Activated naive CD4-positive, alpha-beta T cell treated with anti-CD3 and anti-CD28 coated beads, Interleukin-2, amount 50 U/mL, for 24 hours (primary cell): Measurements from ENCODE around the gene NEURL1.
A peak's percentile ranks its signal among the peaks of the same experiment; 100 is the strongest.

ENCODE experiments used
- H3K27ac Mint-ChIP-seq: one replicate; pipeline ENCODE4 v1.8.0; 2021; ENCODE audit warnings: mild to moderate bottlenecking, mixed read lengths
- H3K27me3 Mint-ChIP-seq: one replicate; pipeline ENCODE4 v1.8.0; 2021; ENCODE audit warnings: mixed read lengths
- H3K36me3 Mint-ChIP-seq: one replicate; pipeline ENCODE4 v1.8.0; 2021; ENCODE audit warnings: mixed read lengths
- H3K4me1 Mint-ChIP-seq: one replicate; pipeline ENCODE4 v1.8.0; 2021; ENCODE audit warnings: mixed read lengths
- H3K4me3 Mint-ChIP-seq: one replicate; pipeline ENCODE4 v1.8.0; 2021; ENCODE audit warnings: mild to moderate bottlenecking, mixed read lengths
- H3K9me3 Mint-ChIP-seq: one replicate; pipeline ENCODE4 v1.8.0; 2021; ENCODE audit warnings: mixed read lengths

The NEURL1 gene

GRCh38 chr10:103553743-103554487, 60.4 kb downstream of the NEURL1 start:
- no peaks in the 10 kb centered on the region for H3K9me3 Mint-ChIP-seq
- H3K4me3 Mint-ChIP-seq: peak overlapping the region; percentile 42
- peaks cover 9% of the 10 kb centered on the region for H3K27me3 Mint-ChIP-seq
- H3K27ac Mint-ChIP-seq: no peak overlapping the region
- peaks cover 14% of the 10 kb centered on the region for H3K4me1 Mint-ChIP-seq
- no peaks in the 10 kb centered on the region for H3K36me3 Mint-ChIP-seq

DNA sequence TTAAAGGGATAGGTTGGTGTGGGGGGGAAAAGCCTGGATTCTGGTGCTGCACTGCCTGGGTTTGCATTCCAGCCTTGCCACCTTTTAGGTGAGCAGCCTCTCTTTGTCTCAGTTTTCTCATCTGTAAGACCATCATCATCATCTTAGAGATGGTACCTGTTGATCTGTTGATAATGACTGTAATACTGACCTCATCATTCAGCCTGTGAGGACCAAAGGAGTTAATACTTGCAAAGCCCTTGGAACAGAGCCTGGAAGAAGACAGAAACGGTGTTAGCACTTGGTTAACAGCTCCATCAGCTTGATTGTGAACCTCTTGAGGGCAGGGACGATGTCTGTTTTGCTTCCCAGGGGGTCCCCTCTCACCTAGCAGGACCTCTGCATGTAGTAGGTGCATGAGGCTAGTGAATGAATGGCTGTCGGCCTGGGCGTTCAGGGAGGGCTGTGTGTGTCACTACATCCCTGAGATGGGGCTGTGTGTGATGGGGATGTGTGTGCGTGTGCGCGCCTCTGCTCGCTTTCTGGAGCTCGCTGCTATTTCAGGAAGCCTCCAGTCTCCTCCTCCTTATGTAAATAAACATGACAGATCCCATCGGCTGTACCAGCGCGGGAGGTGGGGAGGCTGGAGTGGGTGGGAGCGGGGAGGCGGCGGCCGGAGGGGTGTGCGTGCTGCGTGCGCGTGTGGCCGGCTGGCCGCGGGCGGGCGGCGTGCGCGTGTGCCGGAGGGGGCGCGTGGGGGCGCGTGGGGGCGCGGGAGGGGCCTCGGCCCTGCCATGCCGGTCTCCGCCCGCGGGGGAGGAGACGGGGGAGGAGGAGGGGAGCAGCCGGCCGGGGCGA, 61.2 kb downstream of the NEURL1 start:
- Mint-ChIP-seq H3K36me3 (no peaks in the 10 kb centered on the region), H3K27me3 (peaks cover 9% of the 10 kb centered on the region)

GRCh38 chr10:103555325-103555649, 61.8 kb downstream of the NEURL1 start:
- H3K4me3 Mint-ChIP-seq: peak overlapping the region; percentile 59
- peaks cover 14% of the 10 kb centered on the region for H3K4me1 Mint-ChIP-seq
- H3K27ac Mint-ChIP-seq: no peak overlapping the region
- H3K27me3 Mint-ChIP-seq: peaks cover 9% of the 10 kb centered on the region
- no peaks in the 10 kb centered on the region for H3K36me3 Mint-ChIP-seq
- no peaks in the 10 kb centered on the region for H3K9me3 Mint-ChIP-seq

More for the DNA sequence above, 61.2 kb downstream of the NEURL1 start:
- H3K4me1 Mint-ChIP-seq: peaks cover 14% of the 10 kb centered on the region
- peak overlapping the region; percentile 57 for H3K27ac Mint-ChIP-seq
- H3K9me3 Mint-ChIP-seq: no peaks in the 10 kb centered on the region
- peak overlapping the region; percentile 80 for H3K4me3 Mint-ChIP-seq

- no peaks in the 10 kb centered on the region for H3K36me3 Mint-ChIP-seq
- peaks cover 14% of the 10 kb centered on the region for H3K4me1 Mint-ChIP-seq
- peaks cover 9% of the 10 kb centered on the region for H3K27me3 Mint-ChIP-seq
- peak overlapping the region; percentile 59 for H3K4me3 Mint-ChIP-seq
- no peak overlapping the region for H3K27ac Mint-ChIP-seq
- H3K9me3 Mint-ChIP-seq: no peaks in the 10 kb centered on the region
Measured at GRCh38 chr10:103555712-103556111, 62.2 kb downstream of the NEURL1 start.

DNA sequence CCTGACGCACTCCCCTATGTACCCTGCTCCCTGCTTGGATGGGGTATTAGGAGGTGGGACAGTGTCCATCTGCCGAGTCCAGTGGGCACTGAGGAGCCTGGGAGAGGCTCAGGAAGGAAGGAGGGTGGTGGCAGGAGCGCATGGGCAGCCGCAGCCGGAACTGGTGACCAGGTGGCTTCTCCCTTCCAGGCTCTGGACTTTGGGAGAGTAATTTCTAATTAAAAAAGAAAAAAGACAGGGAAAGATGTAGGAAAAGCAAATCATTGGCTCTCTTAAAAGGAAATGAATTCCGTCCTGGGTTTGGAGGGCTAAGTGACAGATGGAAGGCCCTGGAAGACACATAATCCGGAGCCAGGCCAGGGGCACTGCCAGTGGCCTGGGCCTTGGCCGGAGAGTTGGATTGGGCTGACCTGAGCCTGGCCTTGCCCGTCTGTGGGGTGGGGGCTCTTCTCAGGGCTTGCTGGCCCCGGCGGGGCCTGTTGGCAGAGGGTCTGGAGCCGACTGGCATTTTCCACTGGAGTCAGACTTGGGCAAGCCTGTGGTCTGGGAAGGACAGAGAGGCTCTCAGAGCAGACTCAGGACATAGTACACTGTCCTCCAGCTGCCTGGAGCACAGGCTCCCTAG, 63.0 kb downstream of the NEURL1 start:
- Mint-ChIP-seq H3K36me3 (no peaks in the 10 kb centered on the region), H3K4me3 (peak overlapping the region; percentile 30), H3K4me1 (peaks cover 14% of the 10 kb centered on the region), H3K27me3 (peaks cover 9% of the 10 kb centered on the region), H3K27ac (no peak overlapping the region), H3K9me3 (no peaks in the 10 kb centered on the region)

DNA sequence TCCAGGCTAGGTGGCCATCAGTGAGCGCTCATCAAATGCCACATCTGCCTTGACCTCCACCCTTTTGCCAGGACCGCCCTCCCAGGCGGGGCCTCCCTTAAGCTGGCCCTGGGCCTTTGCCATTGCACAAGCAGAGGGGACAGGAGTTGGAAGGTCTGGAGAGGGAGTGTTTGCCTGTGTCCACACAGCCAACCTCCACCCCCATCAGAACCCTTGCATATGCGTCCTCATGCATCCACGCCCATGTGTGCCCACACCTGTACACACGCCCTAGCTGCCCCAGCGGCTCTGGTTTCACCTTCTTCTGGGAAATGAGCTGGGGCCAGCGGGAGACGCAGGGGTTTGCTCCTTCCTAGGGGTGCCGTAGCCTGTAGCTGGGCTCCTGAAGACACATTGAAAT, 64.0 kb downstream of the NEURL1 start:
- H3K4me3 Mint-ChIP-seq: no peak overlapping the region
- peaks cover 14% of the 10 kb centered on the region for H3K4me1 Mint-ChIP-seq
- H3K36me3 Mint-ChIP-seq: no peaks in the 10 kb centered on the region
- H3K27me3 Mint-ChIP-seq: peaks cover 9% of the 10 kb centered on the region
- no peaks in the 10 kb centered on the region for H3K9me3 Mint-ChIP-seq
- H3K27ac Mint-ChIP-seq: no peak overlapping the region

- Mint-ChIP-seq H3K27ac (no peak overlapping the region), H3K27me3 (peaks cover 9% of the 10 kb centered on the region), H3K36me3 (no peaks in the 10 kb centered on the region), H3K9me3 (no peaks in the 10 kb centered on the region), H3K4me1 (peaks cover 10% of the 10 kb centered on the region), H3K4me3 (no peak overlapping the region)
Measured at GRCh38 chr10:103558911-103559310, 65.4 kb downstream of the NEURL1 start.

DNA sequence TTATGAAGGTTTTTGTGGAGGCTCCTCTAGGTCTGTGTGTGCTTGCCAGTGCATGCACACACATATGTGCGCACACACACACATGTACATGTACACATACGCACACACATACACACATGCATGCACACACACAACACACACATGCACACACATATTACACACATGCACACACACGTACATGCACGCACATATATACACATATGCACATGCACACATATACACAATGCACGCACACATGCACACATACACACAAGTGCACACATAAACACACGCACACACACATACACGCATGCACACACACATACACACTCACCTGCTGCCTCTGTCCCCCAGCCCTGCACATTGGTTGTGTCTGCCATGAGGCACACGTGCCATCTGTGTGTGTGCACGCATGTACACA, 66.3 kb downstream of the NEURL1 start:
- H3K4me3 Mint-ChIP-seq: no peak overlapping the region
- H3K36me3 Mint-ChIP-seq: no peaks in the 10 kb centered on the region
- H3K9me3 Mint-ChIP-seq: no peaks in the 10 kb centered on the region
- peaks cover 2% of the 10 kb centered on the region for H3K4me1 Mint-ChIP-seq
- H3K27ac Mint-ChIP-seq: no peak overlapping the region
- H3K27me3 Mint-ChIP-seq: peaks cover 5% of the 10 kb centered on the region

- Mint-ChIP-seq H3K4me1 (no peaks in the 10 kb centered on the region), H3K27ac (no peak overlapping the region), H3K36me3 (no peaks in the 10 kb centered on the region), H3K4me3 (no peak overlapping the region), H3K27me3 (peaks cover 4% of the 10 kb centered on the region), H3K9me3 (no peaks in the 10 kb centered on the region)
Measured at GRCh38 chr10:103560886-103561285, 67.4 kb downstream of the NEURL1 start.

DNA sequence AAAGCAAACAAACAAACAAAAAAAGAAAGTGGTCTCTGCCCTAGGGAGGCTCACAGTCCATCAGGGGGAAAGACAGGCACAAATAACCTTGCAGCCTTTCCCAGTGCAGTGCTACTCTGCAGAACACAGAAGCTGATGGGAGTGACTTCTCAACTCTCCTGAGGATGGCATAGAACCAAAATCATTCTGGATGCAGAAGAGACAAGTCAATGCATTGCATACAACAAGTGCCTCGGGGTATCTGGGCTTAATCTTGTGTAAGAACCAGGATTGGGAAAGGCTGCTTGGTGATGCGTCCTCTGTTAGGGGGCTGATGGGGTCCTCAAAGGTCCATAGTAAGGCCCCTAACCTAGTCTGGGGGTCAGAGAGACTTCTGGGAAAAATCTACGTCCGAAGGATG, 68.9 kb downstream of the NEURL1 start:
- H3K4me3 Mint-ChIP-seq: no peak overlapping the region
- H3K36me3 Mint-ChIP-seq: no peaks in the 10 kb centered on the region
- no peaks in the 10 kb centered on the region for H3K4me1 Mint-ChIP-seq
- no peaks in the 10 kb centered on the region for H3K9me3 Mint-ChIP-seq
- H3K27me3 Mint-ChIP-seq: peaks cover 4% of the 10 kb centered on the region
- no peak overlapping the region for H3K27ac Mint-ChIP-seq

GRCh38 chr10:103563231-103564115, 70.0 kb downstream of the NEURL1 start:
- H3K27me3 Mint-ChIP-seq: no peaks in the 10 kb centered on the region
- no peak overlapping the region for H3K27ac Mint-ChIP-seq
- no peak overlapping the region for H3K4me3 Mint-ChIP-seq
- no peaks in the 10 kb centered on the region for H3K9me3 Mint-ChIP-seq
- no peaks in the 10 kb centered on the region for H3K4me1 Mint-ChIP-seq
- no peaks in the 10 kb centered on the region for H3K36me3 Mint-ChIP-seq

GRCh38 chr10:103564116-103564501, 70.6 kb downstream of the NEURL1 start:
- no peaks in the 10 kb centered on the region for H3K36me3 Mint-ChIP-seq
- no peak overlapping the region for H3K4me3 Mint-ChIP-seq
- no peaks in the 10 kb centered on the region for H3K4me1 Mint-ChIP-seq
- H3K27ac Mint-ChIP-seq: no peak overlapping the region
- H3K27me3 Mint-ChIP-seq: no peaks in the 10 kb centered on the region
- H3K9me3 Mint-ChIP-seq: no peaks in the 10 kb centered on the region

GRCh38 chr10:103564776-103565520, 71.4 kb downstream of the NEURL1 start:
- Mint-ChIP-seq H3K4me1 (no peaks in the 10 kb centered on the region), H3K36me3 (no peaks in the 10 kb centered on the region), H3K4me3 (no peak overlapping the region), H3K9me3 (no peaks in the 10 kb centered on the region), H3K27me3 (no peaks in the 10 kb centered on the region), H3K27ac (no peak overlapping the region)

GRCh38 chr10:103566536-103566935, 73.0 kb downstream of the NEURL1 start:
- H3K36me3 Mint-ChIP-seq: no peaks in the 10 kb centered on the region
- H3K4me3 Mint-ChIP-seq: no peak overlapping the region
- H3K9me3 Mint-ChIP-seq: no peaks in the 10 kb centered on the region
- H3K27me3 Mint-ChIP-seq: no peaks in the 10 kb centered on the region
- no peaks in the 10 kb centered on the region for H3K4me1 Mint-ChIP-seq
- no peak overlapping the region for H3K27ac Mint-ChIP-seq

DNA sequence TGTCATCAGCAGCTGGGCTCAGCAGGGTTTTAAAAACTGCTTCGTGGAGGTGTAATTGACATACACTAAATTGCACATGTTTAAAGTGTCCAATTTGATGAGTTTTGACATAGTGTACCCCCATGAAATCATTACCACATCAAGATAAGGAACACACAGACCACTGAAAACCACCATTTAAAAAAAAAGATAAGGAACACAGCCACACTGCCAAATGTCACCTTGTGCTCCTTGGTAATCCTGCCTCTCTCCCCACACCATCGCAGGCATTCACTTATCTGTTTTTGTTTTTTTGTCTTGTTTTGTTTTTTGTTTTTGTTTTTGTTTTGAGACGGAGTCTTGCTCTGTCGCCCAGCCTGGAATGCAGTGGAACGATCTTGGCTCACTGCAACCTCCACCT, 75.0 kb downstream of the NEURL1 start:
- Mint-ChIP-seq H3K36me3 (no peaks in the 10 kb centered on the region), H3K4me1 (no peaks in the 10 kb centered on the region), H3K27ac (no peak overlapping the region), H3K4me3 (no peak overlapping the region), H3K9me3 (no peaks in the 10 kb centered on the region), H3K27me3 (no peaks in the 10 kb centered on the region)
